HG03139 (cell line): ENCODE data around the gene MRPS35.
"Not testable (repeated sequence)": the region's sequence is repeated elsewhere in the genome, so short reads cannot be mapped to it uniquely, and the experiment has no call there.

Experiments used
- ATAC-seq: cut with Tn5 transposase; IDR thresholded peaks from one replicate; pipeline ENCODE4 v1.9.1; 2021; ENCODE audit not compliant: unreplicated experiment

Gene MRPS35

GRCh38 chr12:27707216-27707615 is 3.4 kb upstream of the MRPS35 start:
- ATAC-seq = no peak

DNA sequence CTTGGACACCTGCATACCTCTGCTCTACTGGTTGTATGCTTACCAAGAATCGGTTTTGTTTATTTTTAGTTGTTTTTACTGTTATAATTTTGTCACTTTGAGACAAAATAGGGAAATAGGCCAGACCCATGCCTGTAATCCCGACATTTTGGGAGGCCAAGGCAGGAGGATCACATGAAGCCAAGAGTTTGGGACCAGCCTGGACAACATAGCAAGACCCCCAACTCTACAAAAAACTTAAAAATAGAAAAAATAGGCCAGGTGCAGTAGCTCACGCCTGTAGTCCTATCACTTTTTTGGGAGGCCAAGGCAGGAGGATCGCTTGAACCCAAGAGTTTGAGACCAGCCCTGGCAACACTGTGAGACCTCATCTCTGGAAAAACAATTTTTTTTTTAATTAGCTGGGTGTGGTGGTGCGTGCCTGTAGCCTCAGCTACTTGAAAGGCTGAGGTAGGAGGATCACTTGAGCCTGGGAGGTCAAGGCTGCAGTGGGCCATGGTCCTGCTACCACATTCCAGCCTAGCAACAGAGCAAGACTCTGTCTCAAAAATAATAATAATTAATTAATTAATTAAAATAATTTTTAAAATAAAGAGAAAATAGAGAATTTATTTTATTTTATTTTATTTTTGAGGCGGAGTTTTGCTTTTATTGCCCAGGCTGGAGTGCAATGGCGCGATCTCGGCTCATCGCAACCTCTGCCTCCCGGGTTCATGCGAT is 1.3 kb upstream of the MRPS35 start:
- ATAC-seq = no peak

DNA sequence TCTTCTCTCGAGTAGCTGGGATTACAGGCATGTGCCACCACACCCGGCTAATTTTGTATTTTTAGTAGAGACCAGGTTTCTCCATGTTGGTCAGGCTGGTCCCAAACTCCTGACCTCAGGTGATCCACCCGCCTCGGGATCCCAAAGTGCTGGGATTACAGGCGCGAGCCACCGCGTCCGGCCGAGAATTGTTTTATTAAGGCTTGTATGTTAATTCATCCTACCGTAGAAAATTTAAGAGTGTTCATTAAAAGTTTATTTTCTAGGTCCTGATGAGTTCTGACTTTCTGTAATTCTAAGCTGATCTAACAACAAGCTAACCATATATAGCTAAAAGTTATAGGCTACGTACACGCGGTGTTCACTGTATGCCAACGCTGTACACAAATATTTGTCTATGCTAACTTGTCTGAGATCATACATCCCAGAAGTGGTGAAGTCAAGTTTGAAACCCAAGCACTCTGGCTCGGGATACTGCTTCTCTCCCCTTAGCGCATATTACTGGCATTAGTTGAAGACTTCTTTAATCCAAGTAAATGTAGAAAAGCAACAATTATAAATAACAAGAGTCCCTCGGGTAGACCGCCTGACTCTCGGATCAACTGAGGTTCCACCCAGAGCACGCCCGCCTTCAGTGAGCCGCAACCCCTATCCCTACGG is 570 bp upstream of the MRPS35 start:
- peak; percentile 32 for ATAC-seq

DNA sequence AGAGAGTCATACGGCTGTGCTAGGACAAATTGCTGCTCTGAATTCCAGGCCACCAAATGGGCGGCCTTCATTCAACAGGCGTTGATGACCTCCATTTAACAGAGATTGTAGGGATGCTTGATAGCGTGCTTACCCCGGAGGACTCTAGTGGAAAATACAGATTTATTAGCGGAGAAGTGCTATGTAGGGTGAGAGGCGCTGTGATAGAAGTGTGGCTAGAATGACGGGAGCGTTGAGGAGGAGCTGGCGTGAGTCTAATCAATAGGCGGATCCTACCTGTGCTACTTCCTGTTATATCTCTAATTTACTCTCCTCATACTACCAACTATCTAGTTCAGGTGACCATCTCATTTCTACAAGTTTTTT is 668 bp downstream of the MRPS35 start:
- peak; percentile 24 for ATAC-seq

DNA sequence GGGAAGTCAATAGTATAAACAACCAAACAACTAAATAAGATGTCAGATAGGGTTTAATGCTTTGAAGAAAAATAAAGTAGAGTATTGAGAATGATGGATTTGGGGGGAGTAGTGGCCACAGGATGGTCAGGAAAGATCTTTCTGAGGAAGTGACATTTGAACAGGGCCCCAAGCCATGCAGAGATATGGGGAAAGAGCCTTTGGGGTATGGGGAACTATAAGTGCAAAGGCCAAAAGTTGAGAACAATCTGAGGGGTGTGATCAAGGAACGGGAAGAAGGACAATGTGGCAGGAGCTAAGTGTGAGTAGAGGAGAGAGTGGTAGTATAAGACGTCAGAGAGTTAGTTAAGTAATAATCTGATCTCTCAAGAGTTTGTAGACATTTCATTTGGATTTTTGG is 1.3 kb downstream of the MRPS35 start:
- ATAC-seq = no peak

DNA sequence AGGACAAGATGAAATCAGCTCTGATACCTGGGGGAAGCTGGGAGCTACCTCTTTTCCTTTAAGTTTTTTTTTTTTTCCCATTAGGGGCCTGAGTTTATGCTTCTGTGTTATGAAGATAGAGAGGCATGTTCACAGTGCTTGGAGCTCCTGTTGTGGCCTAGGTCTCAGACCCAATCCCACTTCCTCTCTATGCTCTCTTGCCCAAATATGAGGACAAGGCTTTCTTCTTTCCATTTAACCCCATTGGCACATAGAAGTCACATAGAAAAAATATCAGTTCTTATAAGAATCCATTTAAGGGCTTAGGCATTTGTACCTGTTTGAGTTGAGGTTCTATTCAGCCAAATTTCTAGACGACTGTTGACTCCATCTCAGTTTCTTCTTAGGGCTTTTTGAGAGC is 12.6 kb downstream of the MRPS35 start:
- ATAC-seq = no peak

DNA sequence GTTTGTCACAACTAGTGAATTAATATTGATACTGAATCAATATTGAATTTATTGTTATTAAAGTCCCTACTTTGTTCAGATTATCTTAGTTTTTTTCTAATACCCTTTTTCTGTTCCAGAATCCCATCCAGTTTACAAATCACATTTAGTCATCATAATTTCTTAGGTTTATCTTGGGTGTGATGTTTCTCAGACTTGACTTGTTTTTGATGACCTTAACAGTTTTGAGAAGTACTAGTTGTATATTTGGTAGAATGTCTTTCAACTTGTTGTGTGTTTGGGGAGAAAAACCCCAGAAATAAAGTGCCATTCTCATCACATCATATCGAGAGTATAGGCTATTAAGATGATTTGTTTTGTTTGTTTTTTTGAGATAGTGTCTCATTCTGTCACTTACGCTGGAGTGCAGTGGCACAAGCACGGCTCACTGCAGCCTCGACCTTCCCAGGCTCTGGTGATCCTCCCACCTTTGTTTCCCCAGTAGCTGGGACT is 19.5 kb downstream of the MRPS35 start:
- no peak for ATAC-seq

- no peak for ATAC-seq
Observed at GRCh38 chr12:27732281-27732680, 21.6 kb downstream of the MRPS35 start.

- ATAC-seq = peak; percentile 65
Observed at GRCh38 chr12:27733052-27733656, 22.5 kb downstream of the MRPS35 start.

DNA sequence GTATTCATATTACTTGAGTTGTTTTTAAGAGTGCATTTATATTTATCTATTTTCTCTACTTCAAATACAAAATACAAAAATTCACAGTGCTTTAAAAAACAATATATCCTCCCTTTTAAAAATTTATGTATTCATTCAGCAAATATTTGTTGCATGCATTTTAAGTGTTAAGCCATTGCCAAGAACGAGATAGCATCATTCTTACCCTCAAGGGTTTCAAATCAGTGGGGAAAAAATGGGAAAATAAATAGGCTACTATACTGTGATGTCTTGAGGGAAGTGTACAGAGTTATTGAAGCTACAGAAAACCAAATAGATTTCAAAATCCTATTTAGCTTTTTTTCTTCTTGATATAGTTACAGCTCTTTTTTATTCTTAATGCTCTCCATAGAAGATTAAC is 23.2 kb downstream of the MRPS35 start:
- ATAC-seq = no peak

- not testable (repeated sequence) for ATAC-seq
Observed at GRCh38 chr12:27734321-27734720, 23.7 kb downstream of the MRPS35 start.

DNA sequence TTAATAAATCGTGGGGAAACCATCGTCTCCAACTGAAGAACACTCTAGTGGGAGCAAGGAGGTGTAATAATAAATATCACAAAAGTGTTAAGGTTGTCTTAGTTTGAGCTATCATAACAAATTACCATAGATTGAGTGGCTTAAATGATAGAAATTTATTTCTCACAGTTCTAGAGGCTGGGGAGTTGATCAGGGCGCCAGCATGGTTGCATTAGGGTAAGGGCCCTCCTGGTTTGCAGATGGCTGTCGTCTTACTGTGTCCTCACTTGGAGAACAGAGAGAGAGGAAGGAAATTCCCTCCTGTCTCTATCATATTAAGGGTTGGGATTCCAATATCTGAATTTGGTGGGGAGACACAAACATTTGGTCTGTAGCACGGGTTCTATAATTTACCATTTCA is 33.0 kb downstream of the MRPS35 start:
- ATAC-seq = no peak

DNA sequence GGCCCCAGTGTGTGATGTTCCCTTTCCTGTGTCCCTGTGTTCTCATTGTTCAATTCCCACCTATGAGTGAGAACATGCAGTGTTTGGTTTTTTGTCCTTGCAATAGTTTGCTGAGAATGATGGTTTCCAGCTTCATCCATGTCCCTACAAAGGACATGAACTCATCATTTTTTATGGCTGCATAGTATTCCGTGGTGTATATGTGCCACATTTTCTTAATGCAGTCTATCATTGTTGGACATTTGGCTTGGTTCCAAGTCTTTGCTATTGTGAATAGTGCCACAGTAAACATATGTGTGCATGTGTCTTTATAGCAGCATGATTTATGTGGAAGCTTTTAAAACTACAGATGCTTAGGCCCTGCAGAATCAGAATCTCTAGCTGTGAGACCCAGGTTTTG is 35.1 kb downstream of the MRPS35 start:
- ATAC-seq = not testable (repeated sequence)

- ATAC-seq = no peak
Observed at GRCh38 chr12:27747111-27747820, 36.6 kb downstream of the MRPS35 start.

GRCh38 chr12:27751386-27752047 is 40.9 kb downstream of the MRPS35 start:
- no peak for ATAC-seq

- no peak for ATAC-seq
Observed at GRCh38 chr12:27754795-27755194, 44.2 kb downstream of the MRPS35 start.

GRCh38 chr12:27756670-27757195 is 46.1 kb downstream of the MRPS35 start:
- no peak for ATAC-seq

GRCh38 chr12:27762757-27763156 is 52.1 kb downstream of the MRPS35 start:
- no peak for ATAC-seq

DNA sequence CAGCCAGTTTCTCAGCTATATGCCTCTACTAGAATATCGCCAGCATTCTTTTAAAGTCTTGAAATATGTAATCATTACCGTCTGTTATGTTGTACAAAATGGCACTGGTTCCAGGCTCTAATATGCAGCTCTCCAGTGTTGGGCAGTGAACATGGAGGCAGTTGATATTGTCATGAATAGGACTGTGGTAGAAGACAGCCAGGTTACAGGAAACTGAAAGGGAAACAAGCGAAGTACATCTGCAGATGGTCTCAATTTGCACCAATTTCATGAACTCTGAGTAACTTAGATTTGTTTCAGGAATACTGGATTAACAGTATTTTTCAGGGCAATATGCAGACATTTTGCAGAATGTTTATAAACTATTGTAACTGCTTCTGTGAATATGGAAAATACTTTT is 56.0 kb downstream of the MRPS35 start:
- ATAC-seq = no peak

DNA sequence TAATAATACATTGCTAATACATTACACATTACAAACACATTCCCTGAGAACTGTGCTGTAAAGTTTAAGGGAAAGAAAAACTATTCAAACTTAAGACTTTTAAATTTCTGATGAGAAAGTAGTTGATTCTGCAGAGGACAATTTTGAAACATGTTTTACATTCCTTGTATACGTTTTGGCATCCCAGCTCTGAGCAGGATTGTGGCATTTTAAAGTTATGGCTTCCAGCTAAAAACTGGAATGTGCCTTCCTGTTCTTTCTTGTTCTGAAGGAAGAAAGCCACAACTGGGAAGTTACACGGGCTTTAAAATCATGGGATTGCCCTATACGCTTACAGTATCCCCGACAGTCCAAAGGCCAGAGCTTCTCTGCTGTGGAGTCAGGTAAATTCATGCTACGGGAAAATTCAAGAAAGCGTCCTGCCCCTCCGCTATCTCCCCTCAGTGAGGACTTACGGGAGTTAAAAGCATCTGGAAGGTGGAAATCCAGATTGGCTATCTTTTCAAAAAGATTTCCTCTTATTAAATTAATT is 58.6 kb downstream of the MRPS35 start:
- no peak for ATAC-seq
